ENCODE data around the gene SLC4A1. TPM values are rescaled to one million over a fixed set of nuclear protein-coding genes. Genes with fewer than 3 reads are reported as not detected.

SLC4A1 gene
- total and polyA plus RNA-seq, 4 donors = 0.14 to 1,478 TPM; not detected in 2

DNA sequence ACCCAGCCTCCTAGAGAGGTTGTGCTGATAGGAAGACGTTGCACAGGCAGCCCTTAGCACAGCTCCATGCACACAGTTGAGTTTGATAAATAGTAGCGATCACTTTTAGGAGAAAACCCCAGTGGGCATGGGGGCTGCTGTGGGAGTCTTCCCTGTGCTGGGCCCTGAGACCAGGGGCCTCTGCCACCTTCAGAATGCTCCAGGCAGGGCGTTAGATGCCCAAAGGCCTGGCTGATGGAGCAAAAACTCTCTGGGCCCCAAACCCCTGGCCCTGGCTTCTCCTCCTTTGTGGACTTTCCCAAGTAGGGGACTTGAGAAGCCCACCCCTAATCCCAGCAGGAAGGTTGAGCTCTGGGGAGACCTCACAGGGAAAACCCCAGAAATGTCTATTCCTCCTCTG lies 14.3 kb upstream of the SLC4A1 start:
- H3K9me3 ChIP-seq (ENCODE audit: control insufficient read depth in 4 of 4, low read length in 3 of 4) = no peaks in the 10 kb centered on the region
- DNase-seq (ENCODE audit: low spot score) = peak; percentile 56
- no peaks in the 10 kb centered on the region for H3K36me3 ChIP-seq (ENCODE audit: control insufficient read depth in 4 of 4, insufficient read depth in 3 of 4, low read depth in 1 of 4, low read length in 3 of 4)
- no peak overlapping the region for H3K4me3 ChIP-seq (ENCODE audit: low read depth in 1 of 3, low read length in 3 of 3)
- 85% methylated on average over 3 of the region's 3 CpGs for WGBS
- H3K9ac ChIP-seq (ENCODE audit: low read depth in 1 of 2, low read length in 2 of 2) = no peak overlapping the region
- peaks cover 0 to 10% (median 2%) of the 10 kb centered on the region in 4 donors for H3K4me1 ChIP-seq (ENCODE audit: control insufficient read depth in 4 of 4, insufficient read depth in 4 of 4, low read length in 3 of 4)
- H3K27me3 ChIP-seq (ENCODE audit: control insufficient read depth in 4 of 4, insufficient read depth in 4 of 4, low read length in 3 of 4) = no peaks in the 10 kb centered on the region
- no peak overlapping the region for H3K27ac ChIP-seq (ENCODE audit: low read depth in 1 of 2, low read length in 2 of 2)
- TF ChIP-seq, protein P1, sequence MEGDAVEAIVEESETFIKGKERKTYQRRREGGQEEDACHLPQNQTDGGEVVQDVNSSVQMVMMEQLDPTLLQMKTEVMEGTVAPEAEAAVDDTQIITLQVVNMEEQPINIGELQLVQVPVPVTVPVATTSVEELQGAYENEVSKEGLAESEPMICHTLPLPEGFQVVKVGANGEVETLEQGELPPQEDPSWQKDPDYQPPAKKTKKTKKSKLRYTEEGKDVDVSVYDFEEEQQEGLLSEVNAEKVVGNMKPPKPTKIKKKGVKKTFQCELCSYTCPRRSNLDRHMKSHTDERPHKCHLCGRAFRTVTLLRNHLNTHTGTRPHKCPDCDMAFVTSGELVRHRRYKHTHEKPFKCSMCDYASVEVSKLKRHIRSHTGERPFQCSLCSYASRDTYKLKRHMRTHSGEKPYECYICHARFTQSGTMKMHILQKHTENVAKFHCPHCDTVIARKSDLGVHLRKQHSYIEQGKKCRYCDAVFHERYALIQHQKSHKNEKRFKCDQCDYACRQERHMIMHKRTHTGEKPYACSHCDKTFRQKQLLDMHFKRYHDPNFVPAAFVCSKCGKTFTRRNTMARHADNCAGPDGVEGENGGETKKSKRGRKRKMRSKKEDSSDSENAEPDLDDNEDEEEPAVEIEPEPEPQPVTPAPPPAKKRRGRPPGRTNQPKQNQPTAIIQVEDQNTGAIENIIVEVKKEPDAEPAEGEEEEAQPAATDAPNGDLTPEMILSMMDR (IDR thresholded peaks at IDR 0.05; ENCODE audit: low read depth, low read length, missing input control) = no peak
- TF ChIP-seq NR2F2 (IDR thresholded peaks at IDR 0.05) = no peak
- no peak for TF ChIP-seq FOXA1 (IDR thresholded peaks at IDR 0.05)
- TF ChIP-seq HNF4A (conservative IDR thresholded peaks at IDR 0.05) = no peak

DNA sequence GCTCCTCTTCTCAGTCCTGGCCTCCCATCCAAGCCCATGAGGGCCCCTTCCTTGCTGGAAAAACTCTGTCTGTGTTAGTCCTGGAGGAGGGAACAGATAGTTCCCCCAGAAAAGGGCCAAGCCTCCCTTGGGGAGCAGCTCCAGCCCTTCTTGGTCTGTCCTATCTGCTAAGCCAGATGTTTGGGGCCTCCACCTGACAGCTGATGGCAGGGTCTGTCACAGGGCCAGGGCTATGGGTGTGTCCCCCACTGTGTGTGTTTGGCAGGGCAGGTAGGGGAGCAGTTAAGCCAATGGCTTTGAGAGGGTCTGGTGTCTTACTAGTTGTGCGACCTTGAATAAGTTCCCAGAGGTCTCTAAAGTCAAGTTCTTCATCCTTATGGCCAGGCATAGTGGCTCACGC lies 13.6 kb upstream of the SLC4A1 start:
- no peaks in the 10 kb centered on the region for H3K36me3 ChIP-seq (ENCODE audit: control insufficient read depth in 4 of 4, insufficient read depth in 3 of 4, low read depth in 1 of 4, low read length in 3 of 4)
- WGBS = 95% methylated on average over 2 of the region's 2 CpGs
- no peak overlapping the region for H3K4me3 ChIP-seq (ENCODE audit: low read depth in 1 of 3, low read length in 3 of 3)
- no peaks in the 10 kb centered on the region for H3K27me3 ChIP-seq (ENCODE audit: control insufficient read depth in 4 of 4, insufficient read depth in 4 of 4, low read length in 3 of 4)
- TF ChIP-seq, protein P2, sequence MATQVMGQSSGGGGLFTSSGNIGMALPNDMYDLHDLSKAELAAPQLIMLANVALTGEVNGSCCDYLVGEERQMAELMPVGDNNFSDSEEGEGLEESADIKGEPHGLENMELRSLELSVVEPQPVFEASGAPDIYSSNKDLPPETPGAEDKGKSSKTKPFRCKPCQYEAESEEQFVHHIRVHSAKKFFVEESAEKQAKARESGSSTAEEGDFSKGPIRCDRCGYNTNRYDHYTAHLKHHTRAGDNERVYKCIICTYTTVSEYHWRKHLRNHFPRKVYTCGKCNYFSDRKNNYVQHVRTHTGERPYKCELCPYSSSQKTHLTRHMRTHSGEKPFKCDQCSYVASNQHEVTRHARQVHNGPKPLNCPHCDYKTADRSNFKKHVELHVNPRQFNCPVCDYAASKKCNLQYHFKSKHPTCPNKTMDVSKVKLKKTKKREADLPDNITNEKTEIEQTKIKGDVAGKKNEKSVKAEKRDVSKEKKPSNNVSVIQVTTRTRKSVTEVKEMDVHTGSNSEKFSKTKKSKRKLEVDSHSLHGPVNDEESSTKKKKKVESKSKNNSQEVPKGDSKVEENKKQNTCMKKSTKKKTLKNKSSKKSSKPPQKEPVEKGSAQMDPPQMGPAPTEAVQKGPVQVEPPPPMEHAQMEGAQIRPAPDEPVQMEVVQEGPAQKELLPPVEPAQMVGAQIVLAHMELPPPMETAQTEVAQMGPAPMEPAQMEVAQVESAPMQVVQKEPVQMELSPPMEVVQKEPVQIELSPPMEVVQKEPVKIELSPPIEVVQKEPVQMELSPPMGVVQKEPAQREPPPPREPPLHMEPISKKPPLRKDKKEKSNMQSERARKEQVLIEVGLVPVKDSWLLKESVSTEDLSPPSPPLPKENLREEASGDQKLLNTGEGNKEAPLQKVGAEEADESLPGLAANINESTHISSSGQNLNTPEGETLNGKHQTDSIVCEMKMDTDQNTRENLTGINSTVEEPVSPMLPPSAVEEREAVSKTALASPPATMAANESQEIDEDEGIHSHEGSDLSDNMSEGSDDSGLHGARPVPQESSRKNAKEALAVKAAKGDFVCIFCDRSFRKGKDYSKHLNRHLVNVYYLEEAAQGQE (IDR thresholded peaks at IDR 0.05) = no peak
- no peak for TF ChIP-seq TAF1 (conservative IDR thresholded peaks at IDR 0.05)
- no peak for TF ChIP-seq NR2F2 (IDR thresholded peaks at IDR 0.05)
- TF ChIP-seq, protein P1 (IDR thresholded peaks at IDR 0.05; ENCODE audit: low read depth, low read length, missing input control) = no peak
- TF ChIP-seq, protein P3, sequence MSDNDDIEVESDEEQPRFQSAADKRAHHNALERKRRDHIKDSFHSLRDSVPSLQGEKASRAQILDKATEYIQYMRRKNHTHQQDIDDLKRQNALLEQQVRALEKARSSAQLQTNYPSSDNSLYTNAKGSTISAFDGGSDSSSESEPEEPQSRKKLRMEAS (IDR thresholded peaks at IDR 0.05) = no peak
- TF ChIP-seq YY1 (IDR thresholded peaks at IDR 0.05) = no peak
- TF ChIP-seq, protein P4, sequence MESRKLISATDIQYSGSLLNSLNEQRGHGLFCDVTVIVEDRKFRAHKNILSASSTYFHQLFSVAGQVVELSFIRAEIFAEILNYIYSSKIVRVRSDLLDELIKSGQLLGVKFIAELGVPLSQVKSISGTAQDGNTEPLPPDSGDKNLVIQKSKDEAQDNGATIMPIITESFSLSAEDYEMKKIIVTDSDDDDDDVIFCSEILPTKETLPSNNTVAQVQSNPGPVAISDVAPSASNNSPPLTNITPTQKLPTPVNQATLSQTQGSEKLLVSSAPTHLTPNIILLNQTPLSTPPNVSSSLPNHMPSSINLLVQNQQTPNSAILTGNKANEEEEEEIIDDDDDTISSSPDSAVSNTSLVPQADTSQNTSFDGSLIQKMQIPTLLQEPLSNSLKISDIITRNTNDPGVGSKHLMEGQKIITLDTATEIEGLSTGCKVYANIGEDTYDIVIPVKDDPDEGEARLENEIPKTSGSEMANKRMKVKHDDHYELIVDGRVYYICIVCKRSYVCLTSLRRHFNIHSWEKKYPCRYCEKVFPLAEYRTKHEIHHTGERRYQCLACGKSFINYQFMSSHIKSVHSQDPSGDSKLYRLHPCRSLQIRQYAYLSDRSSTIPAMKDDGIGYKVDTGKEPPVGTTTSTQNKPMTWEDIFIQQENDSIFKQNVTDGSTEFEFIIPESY (IDR thresholded peaks at IDR 0.05) = no peak
- TF ChIP-seq JUND (IDR thresholded peaks at IDR 0.05) = no peak
- TF ChIP-seq, protein P5, sequence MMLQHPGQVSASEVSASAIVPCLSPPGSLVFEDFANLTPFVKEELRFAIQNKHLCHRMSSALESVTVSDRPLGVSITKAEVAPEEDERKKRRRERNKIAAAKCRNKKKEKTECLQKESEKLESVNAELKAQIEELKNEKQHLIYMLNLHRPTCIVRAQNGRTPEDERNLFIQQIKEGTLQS (IDR thresholded peaks at IDR 0.05) = no peak
- no peak for TF ChIP-seq FOXA1 (IDR thresholded peaks at IDR 0.05)
- TF ChIP-seq EGR1 (IDR thresholded peaks at IDR 0.05; ENCODE audit: low read depth in 2 of 2) = no peak
- no peak for TF ChIP-seq HNF4G (IDR thresholded peaks at IDR 0.05)
- no peak overlapping the region for H3K27ac ChIP-seq (ENCODE audit: low read depth in 1 of 2, low read length in 2 of 2)
- H3K4me1 ChIP-seq (ENCODE audit: control insufficient read depth in 4 of 4, insufficient read depth in 4 of 4, low read length in 3 of 4) = peaks cover 0 to 10% (median 2%) of the 10 kb centered on the region in 4 donors
- no peak overlapping the region for H3K9ac ChIP-seq (ENCODE audit: low read depth in 1 of 2, low read length in 2 of 2)
- peak; percentile 87 for DNase-seq (ENCODE audit: low spot score)
- no peaks in the 10 kb centered on the region for H3K9me3 ChIP-seq (ENCODE audit: control insufficient read depth in 4 of 4, low read length in 3 of 4)

All from liver (tissue), 9 donors.